LNCaP clone FGC (cell line): Measurements from ENCODE around the gene CPED1.

Experiments used
- DNase-seq: peaks from one replicate; pipeline ENCODE4 v3.0.0-alpha.2; 2011; ENCODE audit warnings: low read depth
- H3K4me3 ChIP-seq: 2 replicates; pipeline ENCODE4 v1.5.1; 2011; ENCODE audit warnings: mild to moderate bottlenecking, low read depth, low read length, control low read depth
- TF ChIP-seq, protein P1 (sequence below): IDR thresholded peaks from 2 replicates; pipeline ENCODE4 v1.5.1; 2012; ENCODE audit warnings: mild to moderate bottlenecking; ENCODE audit not compliant: control insufficient read depth, insufficient read depth; ENCODE audit errors: extremely low read depth

The CPED1 gene

DNA sequence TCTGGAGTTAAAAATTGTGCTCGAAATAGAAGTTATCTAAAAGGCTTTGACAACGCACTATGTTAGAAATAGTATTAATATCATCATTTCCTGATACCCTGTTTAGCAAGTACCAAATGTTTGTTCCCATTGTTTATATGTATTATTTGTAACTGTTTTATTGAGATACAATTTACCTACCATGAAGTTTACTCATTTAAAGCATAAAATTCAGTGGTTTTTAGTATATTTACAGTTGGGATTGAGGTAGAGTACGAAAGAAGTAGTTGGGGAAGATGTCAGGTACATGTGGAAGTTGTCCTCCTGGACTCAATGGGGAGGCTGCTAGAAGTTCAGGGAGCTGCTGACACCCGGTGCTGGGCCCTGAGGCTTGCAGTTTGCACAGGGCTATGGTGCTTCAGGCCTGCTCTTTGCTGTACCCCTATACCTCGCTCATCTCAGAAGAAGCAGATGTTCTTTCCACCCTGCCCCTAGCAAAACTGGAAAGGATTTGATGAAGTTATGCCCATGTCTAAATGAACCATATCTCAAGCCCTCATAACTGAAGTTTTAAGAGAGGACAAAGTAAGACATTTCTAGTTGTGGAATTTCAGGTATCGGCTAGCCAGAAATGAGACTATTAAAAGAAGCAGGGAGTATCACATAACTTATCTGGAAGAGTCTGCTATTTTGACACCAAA, 315.1 kb downstream of the CPED1 start:
- DNase-seq, result no peak
- TF ChIP-seq, protein P1, sequence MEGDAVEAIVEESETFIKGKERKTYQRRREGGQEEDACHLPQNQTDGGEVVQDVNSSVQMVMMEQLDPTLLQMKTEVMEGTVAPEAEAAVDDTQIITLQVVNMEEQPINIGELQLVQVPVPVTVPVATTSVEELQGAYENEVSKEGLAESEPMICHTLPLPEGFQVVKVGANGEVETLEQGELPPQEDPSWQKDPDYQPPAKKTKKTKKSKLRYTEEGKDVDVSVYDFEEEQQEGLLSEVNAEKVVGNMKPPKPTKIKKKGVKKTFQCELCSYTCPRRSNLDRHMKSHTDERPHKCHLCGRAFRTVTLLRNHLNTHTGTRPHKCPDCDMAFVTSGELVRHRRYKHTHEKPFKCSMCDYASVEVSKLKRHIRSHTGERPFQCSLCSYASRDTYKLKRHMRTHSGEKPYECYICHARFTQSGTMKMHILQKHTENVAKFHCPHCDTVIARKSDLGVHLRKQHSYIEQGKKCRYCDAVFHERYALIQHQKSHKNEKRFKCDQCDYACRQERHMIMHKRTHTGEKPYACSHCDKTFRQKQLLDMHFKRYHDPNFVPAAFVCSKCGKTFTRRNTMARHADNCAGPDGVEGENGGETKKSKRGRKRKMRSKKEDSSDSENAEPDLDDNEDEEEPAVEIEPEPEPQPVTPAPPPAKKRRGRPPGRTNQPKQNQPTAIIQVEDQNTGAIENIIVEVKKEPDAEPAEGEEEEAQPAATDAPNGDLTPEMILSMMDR, result no peak
- no peak overlapping the region for H3K4me3 ChIP-seq

DNA sequence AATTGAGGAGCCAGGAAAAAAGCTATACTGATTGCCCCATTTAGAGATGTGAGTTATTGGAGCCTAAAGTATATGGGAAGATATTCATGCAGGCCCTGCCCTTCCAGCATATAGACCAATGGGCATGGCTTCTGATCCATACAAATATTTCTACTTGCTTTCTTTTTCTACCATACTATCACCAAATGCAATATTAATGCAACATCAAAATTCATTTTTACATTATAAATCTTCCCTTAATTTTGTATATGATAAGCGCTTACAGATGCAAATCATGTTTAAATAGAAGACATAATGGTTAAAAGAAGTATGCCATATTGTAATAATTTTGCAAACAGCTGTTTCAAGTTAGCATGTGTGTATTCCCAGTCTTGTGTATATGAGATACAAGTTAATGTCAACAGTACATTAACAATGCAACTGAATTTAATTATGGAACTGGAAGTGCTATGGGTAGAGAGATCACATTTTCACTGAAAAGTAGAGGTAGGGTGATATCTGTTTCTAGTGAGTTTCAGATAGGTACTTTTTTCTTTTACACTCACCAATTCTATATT, 315.7 kb downstream of the CPED1 start:
- TF ChIP-seq, protein P1, result no peak
- no peak overlapping the region for H3K4me3 ChIP-seq
- no peak for DNase-seq

DNA sequence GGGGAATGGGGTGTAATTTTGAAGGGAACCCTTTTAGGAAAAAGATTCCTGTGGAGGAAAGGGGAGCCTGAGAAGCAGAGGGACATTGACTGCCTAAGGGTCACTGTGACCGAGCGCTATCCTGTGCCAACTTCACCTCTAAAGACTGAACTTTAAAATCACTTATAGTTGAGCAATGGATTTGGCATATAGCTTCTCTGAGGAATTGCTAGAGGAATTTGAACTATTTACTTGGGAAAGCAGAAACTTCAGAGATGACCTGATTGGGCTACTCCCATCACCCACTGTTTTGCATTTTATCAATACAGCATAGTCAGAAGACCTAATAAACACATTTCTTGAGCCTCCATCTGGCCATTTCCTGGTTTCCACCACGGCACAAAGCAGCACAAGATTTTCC, 316.6 kb downstream of the CPED1 start:
- H3K4me3 ChIP-seq, result no peak overlapping the region
- TF ChIP-seq, protein P1, result no peak
- no peak for DNase-seq

DNA sequence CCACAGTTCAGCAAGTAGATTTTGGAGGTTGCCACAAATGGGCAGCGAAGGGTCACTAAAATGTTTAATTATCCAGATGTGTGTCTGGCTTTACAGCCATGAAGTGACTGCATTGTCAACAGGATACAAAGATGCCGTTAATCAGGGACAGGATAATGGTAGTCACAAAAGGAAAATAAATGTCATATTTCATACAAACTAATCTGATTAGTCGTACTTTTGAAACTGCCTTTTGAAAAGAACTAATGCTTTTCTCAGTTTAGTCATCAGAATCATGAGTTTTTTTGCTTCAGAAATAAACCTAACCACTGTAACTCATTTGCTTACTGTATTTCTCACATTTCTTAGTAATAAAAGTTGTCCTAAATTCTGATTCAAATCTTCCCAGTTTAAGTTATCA, 318.1 kb downstream of the CPED1 start:
- H3K4me3 ChIP-seq, result no peak overlapping the region

DNA sequence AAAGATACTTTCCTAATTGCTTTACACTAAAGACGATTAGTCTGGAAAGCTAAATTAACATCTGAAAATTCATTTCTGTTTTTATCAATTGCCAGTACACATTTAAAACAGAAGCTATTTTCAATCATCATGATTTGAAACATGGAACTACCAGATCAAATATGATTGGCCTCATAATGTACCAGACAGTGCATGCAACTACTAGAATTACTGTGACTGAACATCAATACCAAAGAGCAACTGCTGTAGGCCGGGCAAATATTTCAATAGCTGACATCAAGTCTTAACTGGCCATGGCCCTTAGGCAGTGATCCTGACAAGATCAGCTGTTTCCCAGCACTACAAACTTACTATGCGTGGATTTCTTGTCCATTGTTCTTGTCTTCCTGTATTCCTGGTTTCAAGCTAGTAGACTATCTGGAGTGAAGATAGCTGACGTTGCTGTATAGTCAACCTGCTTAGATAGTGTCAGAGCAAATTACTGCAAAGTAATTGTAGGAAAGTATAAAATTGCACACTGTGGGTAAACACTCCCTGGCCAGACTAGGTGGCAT, 318.6 kb downstream of the CPED1 start:
- TF ChIP-seq, protein P1, result no peak
- H3K4me3 ChIP-seq, result no peak overlapping the region
- no peak for DNase-seq

More for the DNA sequence above, 318.1 kb downstream of the CPED1 start:
- TF ChIP-seq, protein P1, result no peak
- DNase-seq, result no peak

DNA sequence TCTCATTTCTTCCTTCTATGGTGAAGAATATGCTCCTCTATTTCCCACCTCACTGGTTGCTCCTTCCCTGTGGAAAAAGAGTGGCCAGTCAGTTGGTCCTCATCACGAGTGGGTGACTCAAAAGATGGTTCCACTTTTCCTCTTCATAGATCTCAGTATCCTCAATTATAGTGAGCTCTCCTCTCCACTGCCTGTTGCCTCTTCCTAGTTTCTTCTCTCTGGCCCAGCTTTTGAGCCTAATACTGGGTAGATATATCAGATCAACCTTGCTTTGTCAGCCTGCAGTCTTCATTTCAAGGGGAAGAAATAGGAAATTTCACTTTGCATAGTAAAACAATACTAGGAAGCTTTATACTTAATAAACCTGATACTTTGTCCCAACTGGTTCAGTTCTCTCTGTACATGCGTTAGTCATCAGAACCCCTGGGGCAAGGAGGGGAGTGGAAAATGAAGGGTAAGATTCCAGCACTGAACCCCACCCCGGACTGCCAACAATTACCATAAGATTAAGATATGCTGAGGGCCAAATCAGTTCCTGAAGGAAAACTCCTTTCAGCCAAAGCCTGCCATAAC, 324.8 kb downstream of the CPED1 start:
- no peak for DNase-seq
- TF ChIP-seq, protein P1, result no peak
- no peak overlapping the region for H3K4me3 ChIP-seq
